NCI-H460 (cell line): ENCODE data around the gene PCDHGB5. TPM values are rescaled to one million over a fixed set of nuclear protein-coding genes. Genes with fewer than 3 reads are reported as not detected.
"Not testable (repeated sequence)": the region's sequence is repeated elsewhere in the genome, so short reads cannot be mapped to it uniquely, and the experiment has no call there.

ENCODE experiments used
- DNase-seq: peaks from one replicate; pipeline ENCODE4 v3.0.0-alpha.2; 2016; ENCODE audit warnings: low read depth; ENCODE audit errors: extremely low read depth
- total RNA-seq: library from RNA; depleted of rRNA; stranded (reverse); fragments of >200 nt; shearing (Covaris generic); gene quantifications from 2 replicates; pipeline ENCODE4 v1.2.3, GENCODE V29; 2014

PCDHGB5 gene
- total RNA-seq, 1 experiment from 2014 or later: 1.6 TPM

- DNase-seq: not testable (repeated sequence)
Measured at GRCh38 chr5:141375444-141376155, 22.1 kb upstream of the PCDHGB5 start.

GRCh38 chr5:141382469-141383294, 15.1 kb upstream of the PCDHGB5 start, which contains the start of gene PCDHGA7:
TSS of gene PCDHGA7 (plus strand) at chr5:141382742. CDS start at chr5:141382900, 158 bp downstream.
- DNase-seq: no peak

- DNase-seq: no peak
Measured at GRCh38 chr5:141383345-141383744, 14.4 kb upstream of the PCDHGB5 start.

- DNase-seq: no peak
Measured at GRCh38 chr5:141384471-141385267, 13.1 kb upstream of the PCDHGB5 start.

GRCh38 chr5:141387557-141388311, 10.0 kb upstream of the PCDHGB5 start, which contains the start of gene PCDHGB4:
TSS of gene PCDHGB4 (plus strand) at chr5:141387698. CDS start at chr5:141387885, 187 bp downstream.
- DNase-seq: peak; percentile 36

- DNase-seq: no peak
Measured at GRCh38 chr5:141388661-141389060, 9.1 kb upstream of the PCDHGB5 start.

- no peak for DNase-seq
Measured at GRCh38 chr5:141389153-141390042, 8.3 kb upstream of the PCDHGB5 start.

- no peak for DNase-seq
Measured at GRCh38 chr5:141392429-141393198, 5.1 kb upstream of the PCDHGB5 start, which contains the start of gene PCDHGA8. TSS of gene PCDHGA8 (plus strand) at chr5:141392633. CDS start at chr5:141392814, 181 bp downstream.

GRCh38 chr5:141393267-141393666, 4.5 kb upstream of the PCDHGB5 start:
- DNase-seq: no peak

- DNase-seq: not testable (repeated sequence)
Measured at GRCh38 chr5:141394401-141395187, 3.2 kb upstream of the PCDHGB5 start.

- no peak for DNase-seq
Measured at GRCh38 chr5:141398608-141399007, 861 bp downstream of the PCDHGB5 start.

- DNase-seq: no peak
Measured at GRCh38 chr5:141399555-141400258, 2.0 kb downstream of the PCDHGB5 start.

GRCh38 chr5:141402553-141403243, 5.0 kb downstream of the PCDHGB5 start, which contains the start of gene PCDHGA9:
TSS of gene PCDHGA9 (plus strand) at chr5:141402778. CDS start at chr5:141402953, 175 bp downstream.
- peak; percentile 33 for DNase-seq

GRCh38 chr5:141403387-141403786, 5.6 kb downstream of the PCDHGB5 start:
- no peak for DNase-seq

- not testable (repeated sequence) for DNase-seq
Measured at GRCh38 chr5:141407790-141408505, 10.2 kb downstream of the PCDHGB5 start, which contains the start of gene PCDHGB6. TSS of gene PCDHGB6 (plus strand) at chr5:141408021. CDS start at chr5:141408203, 182 bp downstream.
